Peyer's patch (tissue), 4 donors: ENCODE data around the gene STK25. TPM values are rescaled to one million over a fixed set of nuclear protein-coding genes. Genes with fewer than 3 reads are reported as not detected.

Source experiments
- DNase-seq, 3 donors: peaks; one replicate each; pipeline ENCODE4 v3.0.0-alpha.2; 2017 to 2019
- H3K27ac ChIP-seq, 4 donors: fragments of 200-600 bp; sonication (generic); one replicate each; pipeline ENCODE4 v1.5.1; 2016 to 2019
- H3K27me3 ChIP-seq, 2 donors: fragments of 200-600 bp; sonication (generic); one replicate each; pipeline ENCODE4 v1.5.1; 2019
- H3K36me3 ChIP-seq, 3 donors: fragments of 200-600 bp; sonication (generic); one replicate each; pipeline ENCODE4 v1.5.1; 2016 to 2019
- H3K4me1 ChIP-seq, 4 donors: fragments of 200-600 bp; sonication (generic); one replicate each; pipeline ENCODE4 v1.5.1; 2016 to 2019
- H3K4me3 ChIP-seq, 4 donors: fragments of 200-600 bp; sonication (generic); 1 replicate in 3 of 4; 2 replicates in 1 of 4; pipeline ENCODE4 v1.5.1; 2016 to 2019; ENCODE audit warnings: mild to moderate bottlenecking in 1 of 4
- H3K9me3 ChIP-seq, 4 donors: fragments of 200-600 bp; sonication (generic); one replicate each; pipeline ENCODE4 v1.5.1; 2016 to 2019; ENCODE audit warnings: mild to moderate bottlenecking in 1 of 4
- POLR2A ChIP-seq, 2 donors: fragments of 450-650 bp; IDR thresholded peaks; one replicate each; pipeline ENCODE4 v1.5.1; 2017; ENCODE audit warnings: antibody characterized with exemption in 2 of 2, mild to moderate bottlenecking in 2 of 2, moderate library complexity in 2 of 2
- total RNA-seq, 4 donors: library from RNA; depleted of rRNA; stranded (reverse); fragments of >200 nt; gene quantifications; one replicate each; pipeline ENCODE4 v1.1.0, GENCODE V29; 2016
- TF ChIP-seq, protein P1 (sequence below), 6 experiments: fragments of 450-650 bp in 4 of 6; fragments of 200-600 bp in 2 of 6; sonication (generic) in 1 of 6; IDR thresholded peaks; one replicate each; pipeline ENCODE4 v1.5.1; 2017 to 2019; ENCODE audit warnings: antibody characterized with exemption in 6 of 6, mild to moderate bottlenecking in 3 of 6, moderate library complexity in 1 of 6

STK25 gene
- total RNA-seq, 4 donors from 2014 or later: 149 to 356 (median 275) TPM

DNA sequence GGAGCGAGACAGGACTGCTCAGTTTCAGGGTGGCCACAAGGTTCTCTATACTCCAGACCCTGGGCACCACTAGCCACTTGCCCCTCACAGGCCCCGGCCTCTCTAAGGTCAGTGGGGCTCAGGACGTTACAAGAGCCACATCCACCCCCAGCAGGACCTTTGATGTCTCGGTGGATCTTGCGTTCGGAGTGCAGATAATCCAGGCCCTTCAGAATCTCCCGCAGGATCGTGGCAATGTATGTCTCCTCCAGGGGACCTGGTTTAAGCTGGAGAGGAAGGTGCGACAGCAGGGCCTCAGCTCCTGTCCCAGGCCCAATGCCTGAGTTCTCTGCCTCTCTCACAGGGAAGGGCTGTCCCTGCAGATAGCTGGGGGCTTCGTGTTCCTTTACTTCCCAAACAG is 8.4 kb downstream of the STK25 start:
- TF ChIP-seq, protein P1, sequence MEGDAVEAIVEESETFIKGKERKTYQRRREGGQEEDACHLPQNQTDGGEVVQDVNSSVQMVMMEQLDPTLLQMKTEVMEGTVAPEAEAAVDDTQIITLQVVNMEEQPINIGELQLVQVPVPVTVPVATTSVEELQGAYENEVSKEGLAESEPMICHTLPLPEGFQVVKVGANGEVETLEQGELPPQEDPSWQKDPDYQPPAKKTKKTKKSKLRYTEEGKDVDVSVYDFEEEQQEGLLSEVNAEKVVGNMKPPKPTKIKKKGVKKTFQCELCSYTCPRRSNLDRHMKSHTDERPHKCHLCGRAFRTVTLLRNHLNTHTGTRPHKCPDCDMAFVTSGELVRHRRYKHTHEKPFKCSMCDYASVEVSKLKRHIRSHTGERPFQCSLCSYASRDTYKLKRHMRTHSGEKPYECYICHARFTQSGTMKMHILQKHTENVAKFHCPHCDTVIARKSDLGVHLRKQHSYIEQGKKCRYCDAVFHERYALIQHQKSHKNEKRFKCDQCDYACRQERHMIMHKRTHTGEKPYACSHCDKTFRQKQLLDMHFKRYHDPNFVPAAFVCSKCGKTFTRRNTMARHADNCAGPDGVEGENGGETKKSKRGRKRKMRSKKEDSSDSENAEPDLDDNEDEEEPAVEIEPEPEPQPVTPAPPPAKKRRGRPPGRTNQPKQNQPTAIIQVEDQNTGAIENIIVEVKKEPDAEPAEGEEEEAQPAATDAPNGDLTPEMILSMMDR (IDR thresholded peaks at IDR 0.05): no peak
- TF ChIP-seq POLR2A (IDR thresholded peaks at IDR 0.05): no peak
- no peak for DNase-seq
- H3K27ac ChIP-seq: no peak overlapping the region
- H3K27me3 ChIP-seq: no peaks in the 10 kb centered on the region
- peaks cover 0 to 62% (median 0%) of the 10 kb centered on the region in 3 donors for H3K36me3 ChIP-seq
- H3K9me3 ChIP-seq: no peaks in the 10 kb centered on the region
- H3K4me3 ChIP-seq: no peak overlapping the region
- H3K4me1 ChIP-seq: peaks cover 0 to 20% (median 0%) of the 10 kb centered on the region in 4 donors

DNA sequence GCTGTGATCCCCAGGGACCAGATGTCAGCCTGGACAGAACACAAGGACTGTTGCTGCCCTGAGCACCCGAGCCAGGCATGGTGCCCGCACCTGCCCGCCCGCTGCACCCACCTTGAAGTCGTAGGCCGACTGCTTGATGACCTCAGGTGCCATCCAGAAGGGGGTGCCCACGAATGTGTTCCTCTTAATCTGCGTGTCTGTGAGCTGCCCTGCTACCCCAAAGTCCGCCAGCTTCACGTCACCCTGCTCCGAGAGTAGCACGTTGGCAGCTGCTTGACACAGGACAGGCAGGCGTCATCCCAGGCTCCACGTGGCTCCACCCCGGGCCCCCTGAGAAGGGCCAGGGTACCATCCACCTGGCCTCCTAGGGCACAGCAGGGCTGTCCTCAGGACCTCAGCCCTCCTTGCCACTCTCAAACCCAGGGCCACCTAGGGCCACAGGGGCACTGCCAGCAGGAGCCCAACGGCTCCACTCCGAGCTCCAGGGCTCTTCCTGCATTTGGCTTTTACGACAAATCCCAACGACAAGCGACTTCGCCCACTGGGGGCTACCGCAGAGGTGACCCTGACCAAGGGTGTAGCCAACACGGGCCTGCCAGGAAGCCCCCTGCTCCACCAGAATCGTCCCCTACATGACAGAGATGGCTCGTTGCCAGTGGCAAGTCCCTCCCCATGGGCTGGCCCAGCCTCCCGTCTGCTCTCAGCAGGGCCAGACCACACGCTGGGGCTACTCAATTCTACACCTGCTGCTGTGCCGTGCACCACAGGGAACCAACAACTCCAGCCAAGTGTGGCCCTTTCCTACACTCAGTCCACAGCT is 9.0 kb downstream of the STK25 start:
- H3K27ac ChIP-seq: no peak overlapping the region
- H3K4me1 ChIP-seq: peaks cover 0 to 27% (median 0%) of the 10 kb centered on the region in 4 donors
- TF ChIP-seq, protein P1 (IDR thresholded peaks at IDR 0.05): no peak
- TF ChIP-seq POLR2A (IDR thresholded peaks at IDR 0.05): no peak
- H3K27me3 ChIP-seq: no peaks in the 10 kb centered on the region
- peaks cover 0 to 69% (median 0%) of the 10 kb centered on the region in 3 donors for H3K36me3 ChIP-seq
- no peak overlapping the region for H3K4me3 ChIP-seq
- no peak for DNase-seq
- no peaks in the 10 kb centered on the region for H3K9me3 ChIP-seq

DNA sequence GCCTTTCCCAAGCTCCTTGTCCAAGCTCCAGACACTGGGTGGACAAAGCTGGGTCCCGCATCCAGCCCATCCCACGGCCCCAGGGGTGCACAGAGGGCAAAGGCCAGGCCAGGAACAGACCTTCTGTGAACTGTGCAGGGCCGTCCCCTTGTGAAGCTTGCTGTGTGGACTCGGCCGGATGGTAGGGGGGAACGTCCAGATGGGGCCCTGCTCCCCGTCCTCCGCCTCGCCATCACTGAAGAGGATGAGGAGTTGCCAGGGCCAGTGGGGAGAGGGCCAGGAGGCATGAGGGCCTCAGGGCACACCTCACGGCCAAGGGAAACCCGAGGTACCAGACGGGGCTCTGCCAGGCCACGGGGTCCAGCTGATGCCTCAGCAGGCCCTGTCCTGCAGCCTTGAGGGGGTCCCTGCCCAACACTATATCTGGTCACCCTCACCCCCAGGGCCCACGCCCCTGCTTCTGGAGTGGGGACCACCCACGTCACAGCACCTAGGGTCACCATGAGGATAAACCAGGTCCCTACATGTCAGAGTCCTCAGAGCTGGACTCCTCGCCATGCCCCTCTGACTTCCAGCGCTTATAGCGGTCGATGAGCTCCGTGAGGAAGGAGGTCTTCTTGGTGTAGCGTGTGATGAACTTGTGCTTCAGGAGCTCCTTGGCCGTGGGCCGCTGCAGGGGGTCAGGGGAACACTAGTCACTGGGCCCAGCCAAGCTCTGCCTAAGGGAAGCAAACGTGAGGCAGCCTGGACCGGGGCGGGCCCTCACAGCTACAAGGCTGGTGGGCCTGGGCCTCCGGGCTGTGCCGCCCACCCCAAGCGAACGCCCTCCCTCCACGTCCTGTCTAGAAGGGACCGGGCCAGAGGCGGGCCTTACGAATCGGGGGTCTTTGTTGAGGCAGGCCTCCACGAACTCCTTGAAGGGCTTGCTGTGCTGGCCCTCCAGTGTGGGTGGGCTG is 10.0 kb downstream of the STK25 start:
- H3K36me3 ChIP-seq: peaks cover 0 to 78% (median 0%) of the 10 kb centered on the region in 3 donors

DNA sequence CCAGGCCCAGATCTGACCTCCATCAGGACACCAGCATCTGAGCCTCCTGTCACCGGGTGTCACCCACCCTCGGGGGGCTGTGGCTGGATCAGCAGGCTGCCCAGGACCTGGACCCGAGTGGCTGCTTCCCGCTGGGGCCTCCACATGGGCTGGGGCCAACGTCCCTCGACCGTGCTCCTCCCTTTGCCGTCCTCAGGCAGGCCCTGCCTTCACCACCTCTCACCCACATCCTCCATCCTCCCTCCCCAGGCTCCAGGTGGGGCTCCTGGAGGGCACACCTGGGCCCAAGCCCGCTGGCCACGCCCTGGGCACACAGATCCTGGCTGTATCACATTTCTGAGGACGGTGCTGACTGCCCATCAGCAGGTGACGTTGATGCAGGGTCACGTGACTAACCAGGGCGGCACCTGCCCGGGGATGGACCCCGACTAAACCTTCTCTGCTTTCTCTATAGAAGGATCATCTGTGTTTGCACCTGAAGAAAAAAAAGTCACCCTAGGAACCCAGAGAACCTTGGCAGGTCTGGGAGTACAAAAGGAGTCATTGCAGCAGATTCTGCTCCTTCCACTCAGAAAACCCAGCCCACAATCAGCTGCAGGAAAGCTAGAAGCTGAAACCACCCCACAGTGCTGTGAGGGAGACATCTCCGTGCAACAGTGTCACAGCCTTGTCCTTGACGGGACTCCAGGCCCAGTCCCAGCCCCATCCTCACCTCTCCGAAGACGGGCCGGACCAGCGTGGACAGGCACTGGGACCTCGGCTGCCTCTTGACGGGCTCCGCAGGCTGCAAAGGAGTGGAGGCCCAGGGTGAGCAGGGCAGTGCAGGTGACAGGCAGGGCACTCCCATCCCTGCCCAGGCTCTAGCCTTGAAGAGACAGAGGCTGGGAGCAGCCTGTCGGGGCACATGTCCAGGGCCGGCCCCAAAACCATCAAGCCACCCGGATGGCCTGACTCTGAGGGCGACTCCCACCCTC is 11.2 kb downstream of the STK25 start:
- TF ChIP-seq, protein P1 (IDR thresholded peaks at IDR 0.05): no peak
- TF ChIP-seq POLR2A (IDR thresholded peaks at IDR 0.05): peak in 1 of 2 donors; percentile 21
- Histone ChIP-seq H3K36me3 (peaks cover 0 to 86% (median 0%) of the 10 kb centered on the region in 3 donors), H3K9me3 (no peaks in the 10 kb centered on the region), H3K27me3 (no peaks in the 10 kb centered on the region), H3K27ac (peak overlapping the region in 2 of 4 donors; percentile 41 to 70), H3K4me3 (no peak overlapping the region), H3K4me1 (peaks cover 0 to 29% (median 0%) of the 10 kb centered on the region in 4 donors)
- peak in 2 of 3 donors; percentile 73 to 78 for DNase-seq

More for the DNA sequence above, 10.0 kb downstream of the STK25 start:
- H3K27ac ChIP-seq: no peak overlapping the region
- DNase-seq: no peak
- H3K27me3 ChIP-seq: no peaks in the 10 kb centered on the region
- H3K4me3 ChIP-seq: no peak overlapping the region
- no peaks in the 10 kb centered on the region for H3K9me3 ChIP-seq
- H3K4me1 ChIP-seq: peaks cover 0 to 29% (median 0%) of the 10 kb centered on the region in 4 donors
- no peak for TF ChIP-seq POLR2A (IDR thresholded peaks at IDR 0.05)
- TF ChIP-seq, protein P1 (IDR thresholded peaks at IDR 0.05): no peak
